ENCODE measurements around the gene CEACAM8. TPM values are rescaled to one million over a fixed set of nuclear protein-coding genes. Genes with fewer than 3 reads are reported as not detected.
"Not testable (repeated sequence)": the region's sequence is repeated elsewhere in the genome, so short reads cannot be mapped to it uniquely, and the experiment has no call there.

The CEACAM8 gene
- total RNA-seq, 4 donors from 2014 or later: 0.17 TPM; not detected in 3

DNA sequence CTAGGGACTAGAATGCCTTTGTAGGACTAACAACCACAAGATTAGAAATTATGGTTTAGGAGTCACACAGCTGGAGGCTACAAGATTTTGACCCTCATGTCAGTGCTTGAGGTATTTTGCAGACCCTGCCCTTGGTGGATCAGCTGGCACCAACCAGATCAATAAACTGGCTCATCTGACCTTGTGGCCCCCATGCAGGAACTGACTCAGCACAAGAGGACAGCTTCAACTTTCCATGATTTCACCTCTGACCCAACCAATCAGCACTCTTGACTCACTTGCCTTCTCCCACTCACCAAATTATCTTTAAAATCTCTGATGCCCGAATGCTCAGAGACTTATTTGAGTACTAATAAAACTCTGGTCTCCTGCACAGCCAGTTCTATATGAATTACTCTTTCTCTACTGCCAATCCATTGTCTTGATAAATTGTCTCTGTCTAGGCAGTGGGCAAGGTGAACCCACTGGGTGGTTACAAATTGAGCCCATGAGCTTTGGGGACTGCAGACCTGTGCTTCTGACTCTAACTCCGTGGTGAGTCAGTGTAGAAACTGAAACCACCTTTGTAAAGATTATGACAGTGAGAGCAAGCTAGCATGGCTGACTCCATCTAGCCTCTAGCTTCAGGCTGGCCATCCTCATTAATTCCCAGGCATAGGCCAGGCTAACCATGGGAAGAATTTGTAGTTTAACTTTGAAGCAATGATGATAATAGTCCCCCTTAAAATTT is 33.9 kb upstream of the CEACAM8 start:
- no peak overlapping the region for H3K4me3 ChIP-seq
- no peaks in the 10 kb centered on the region for H3K9me3 ChIP-seq
- intact Hi-C loops (cut with DNase I): no loop called here
- DNase-seq (ENCODE audit: extremely low spot score): no peak
- WGBS: 67% methylated on average over 2 of the region's 2 CpGs
- H3K36me3 ChIP-seq: no peaks in the 10 kb centered on the region
- peaks cover 0 to 5% (median 0%) of the 10 kb centered on the region in 4 donors for H3K27me3 ChIP-seq
- TF ChIP-seq, protein P1, sequence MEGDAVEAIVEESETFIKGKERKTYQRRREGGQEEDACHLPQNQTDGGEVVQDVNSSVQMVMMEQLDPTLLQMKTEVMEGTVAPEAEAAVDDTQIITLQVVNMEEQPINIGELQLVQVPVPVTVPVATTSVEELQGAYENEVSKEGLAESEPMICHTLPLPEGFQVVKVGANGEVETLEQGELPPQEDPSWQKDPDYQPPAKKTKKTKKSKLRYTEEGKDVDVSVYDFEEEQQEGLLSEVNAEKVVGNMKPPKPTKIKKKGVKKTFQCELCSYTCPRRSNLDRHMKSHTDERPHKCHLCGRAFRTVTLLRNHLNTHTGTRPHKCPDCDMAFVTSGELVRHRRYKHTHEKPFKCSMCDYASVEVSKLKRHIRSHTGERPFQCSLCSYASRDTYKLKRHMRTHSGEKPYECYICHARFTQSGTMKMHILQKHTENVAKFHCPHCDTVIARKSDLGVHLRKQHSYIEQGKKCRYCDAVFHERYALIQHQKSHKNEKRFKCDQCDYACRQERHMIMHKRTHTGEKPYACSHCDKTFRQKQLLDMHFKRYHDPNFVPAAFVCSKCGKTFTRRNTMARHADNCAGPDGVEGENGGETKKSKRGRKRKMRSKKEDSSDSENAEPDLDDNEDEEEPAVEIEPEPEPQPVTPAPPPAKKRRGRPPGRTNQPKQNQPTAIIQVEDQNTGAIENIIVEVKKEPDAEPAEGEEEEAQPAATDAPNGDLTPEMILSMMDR (IDR thresholded peaks at IDR 0.05): no peak
- TF ChIP-seq POLR2AphosphoS5 (IDR thresholded peaks at IDR 0.05) (no peak), EP300 (IDR thresholded peaks at IDR 0.05) (no peak), POLR2A (IDR thresholded peaks at IDR 0.05; ENCODE audit: low read depth) (no peak)
- no peak overlapping the region for H3K27ac ChIP-seq (replicated peaks in 1 of 4)
- no peaks in the 10 kb centered on the region for H3K4me1 ChIP-seq

DNA sequence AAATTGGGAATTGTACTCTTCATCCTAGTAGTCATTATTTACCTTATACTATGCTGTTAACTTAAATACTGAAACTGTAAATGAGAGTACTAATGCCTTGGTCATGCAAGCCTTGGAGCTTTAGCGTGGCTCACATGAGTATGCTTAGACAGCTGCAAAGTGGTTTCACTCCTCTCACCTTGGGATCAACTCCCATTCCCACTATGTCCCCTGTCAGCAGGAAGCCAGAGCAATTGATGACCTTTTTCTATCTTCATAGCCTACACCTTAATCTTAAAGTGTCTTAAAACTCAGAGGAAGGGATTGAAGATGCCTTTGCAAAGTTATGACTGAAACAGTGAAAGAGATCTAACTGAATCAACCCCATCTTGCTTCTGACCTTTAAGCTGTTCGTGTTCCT is 33.2 kb upstream of the CEACAM8 start:
- no peak for DNase-seq (ENCODE audit: extremely low spot score)
- no peaks in the 10 kb centered on the region for H3K4me1 ChIP-seq
- no peaks in the 10 kb centered on the region for H3K9me3 ChIP-seq
- H3K27ac ChIP-seq (replicated peaks in 1 of 4): no peak overlapping the region
- intact Hi-C loops (cut with DNase I): no loop called here
- TF ChIP-seq POLR2A (IDR thresholded peaks at IDR 0.05; ENCODE audit: low read depth): no peak
- TF ChIP-seq, protein P1 (IDR thresholded peaks at IDR 0.05): no peak
- TF ChIP-seq EP300 (IDR thresholded peaks at IDR 0.05): no peak
- TF ChIP-seq POLR2AphosphoS5 (IDR thresholded peaks at IDR 0.05): no peak
- H3K27me3 ChIP-seq: peaks cover 0 to 5% (median 0%) of the 10 kb centered on the region in 4 donors
- WGBS: 67% methylated on average over 2 of the region's 2 CpGs
- H3K36me3 ChIP-seq: no peaks in the 10 kb centered on the region
- no peak overlapping the region for H3K4me3 ChIP-seq

DNA sequence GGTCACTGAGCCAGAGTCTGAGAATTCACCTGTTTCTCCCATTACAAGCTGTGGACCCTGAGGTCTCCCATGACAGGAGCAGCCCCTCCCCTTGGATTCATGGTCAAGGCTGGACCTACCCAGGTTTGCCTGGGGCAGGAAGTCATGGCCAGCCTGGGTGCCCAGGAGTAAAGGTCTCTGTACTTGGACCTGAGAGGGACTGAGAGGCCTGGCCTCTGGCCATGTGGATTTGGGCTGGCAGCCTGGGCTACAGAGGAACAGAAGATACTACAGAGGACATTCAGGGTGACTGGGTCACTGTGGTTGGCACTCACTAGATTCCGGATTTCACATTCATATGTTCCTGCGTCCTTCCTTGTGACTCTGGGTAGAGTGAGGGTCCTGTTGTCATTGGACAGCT is 31.5 kb upstream of the CEACAM8 start:
- Histone ChIP-seq H3K27ac (replicated peaks in 1 of 4) (no peak overlapping the region), H3K9me3 (no peaks in the 10 kb centered on the region), H3K4me1 (no peaks in the 10 kb centered on the region), H3K36me3 (no peaks in the 10 kb centered on the region), H3K27me3 (peaks cover 0 to 5% (median 0%) of the 10 kb centered on the region in 4 donors), H3K4me3 (no peak overlapping the region)
- WGBS: 91% methylated on average over 2 of the region's 2 CpGs
- TF ChIP-seq POLR2A (IDR thresholded peaks at IDR 0.05; ENCODE audit: low read depth) (no peak), POLR2AphosphoS5 (IDR thresholded peaks at IDR 0.05) (no peak), EP300 (IDR thresholded peaks at IDR 0.05) (no peak)
- TF ChIP-seq, protein P1 (IDR thresholded peaks at IDR 0.05): no peak
- intact Hi-C loops (cut with DNase I): no loop called here
- DNase-seq (ENCODE audit: extremely low spot score): no peak

DNA sequence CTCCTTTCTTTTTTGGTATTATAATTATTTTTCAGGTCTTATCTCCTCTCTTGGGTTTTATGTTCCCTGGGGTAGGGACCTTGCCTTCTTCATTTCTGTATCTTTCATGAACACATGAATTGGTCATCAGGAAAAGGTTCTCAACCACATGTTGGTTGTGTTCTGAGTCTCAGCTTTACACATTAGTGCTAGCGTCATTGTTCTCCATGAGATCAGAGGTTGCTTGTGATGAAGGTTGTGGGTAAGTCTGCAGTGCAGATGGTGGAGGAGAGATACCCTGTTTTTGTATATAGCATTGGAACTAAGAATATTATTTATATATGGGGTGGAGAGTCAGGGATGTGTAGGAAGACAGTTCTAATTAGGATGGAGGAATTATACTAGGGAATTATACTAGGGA is 24.5 kb upstream of the CEACAM8 start:
- Histone ChIP-seq H3K4me1 (no peaks in the 10 kb centered on the region), H3K4me3 (no peak overlapping the region), H3K27ac (replicated peaks in 1 of 4) (no peak overlapping the region), H3K36me3 (no peaks in the 10 kb centered on the region), H3K27me3 (no peaks in the 10 kb centered on the region), H3K9me3 (no peaks in the 10 kb centered on the region)
- no peak for DNase-seq (ENCODE audit: extremely low spot score)
- intact Hi-C loops (cut with DNase I): no loop called here
- 93% methylated on average over 1 of the region's 1 CpG for WGBS
- TF ChIP-seq, protein P1 (IDR thresholded peaks at IDR 0.05): no peak

DNA sequence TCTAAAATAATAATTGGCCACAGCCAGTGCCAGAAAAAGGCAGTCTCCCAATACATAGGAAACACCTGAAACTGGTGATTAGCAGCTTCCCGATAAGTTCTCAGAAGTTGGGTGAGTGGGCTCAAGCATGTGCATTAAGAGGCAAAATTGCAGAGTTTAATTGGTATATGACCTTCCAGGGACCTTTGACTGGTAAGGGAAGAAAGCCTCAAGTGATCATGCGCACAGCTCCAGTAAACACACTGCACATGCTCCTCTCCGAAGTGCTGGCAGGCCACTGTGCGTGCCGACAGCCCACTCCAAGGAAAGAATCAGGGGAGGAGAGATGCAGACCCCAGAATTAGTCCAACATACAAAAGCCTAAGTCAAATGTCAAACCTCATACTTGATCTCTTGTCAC is 18.9 kb upstream of the CEACAM8 start:
- Histone ChIP-seq H3K36me3 (no peaks in the 10 kb centered on the region), H3K27ac (replicated peaks in 1 of 4) (no peak overlapping the region), H3K9me3 (no peaks in the 10 kb centered on the region), H3K4me1 (no peaks in the 10 kb centered on the region), H3K4me3 (no peak overlapping the region), H3K27me3 (no peaks in the 10 kb centered on the region)
- DNase-seq (ENCODE audit: extremely low spot score): peak; percentile 57
- intact Hi-C loops (cut with DNase I): no loop called here
- TF ChIP-seq EP300 (IDR thresholded peaks at IDR 0.05) (no peak), POLR2A (IDR thresholded peaks at IDR 0.05; ENCODE audit: low read depth) (no peak)
- 69% methylated on average over 5 of the region's 5 CpGs for WGBS

DNA sequence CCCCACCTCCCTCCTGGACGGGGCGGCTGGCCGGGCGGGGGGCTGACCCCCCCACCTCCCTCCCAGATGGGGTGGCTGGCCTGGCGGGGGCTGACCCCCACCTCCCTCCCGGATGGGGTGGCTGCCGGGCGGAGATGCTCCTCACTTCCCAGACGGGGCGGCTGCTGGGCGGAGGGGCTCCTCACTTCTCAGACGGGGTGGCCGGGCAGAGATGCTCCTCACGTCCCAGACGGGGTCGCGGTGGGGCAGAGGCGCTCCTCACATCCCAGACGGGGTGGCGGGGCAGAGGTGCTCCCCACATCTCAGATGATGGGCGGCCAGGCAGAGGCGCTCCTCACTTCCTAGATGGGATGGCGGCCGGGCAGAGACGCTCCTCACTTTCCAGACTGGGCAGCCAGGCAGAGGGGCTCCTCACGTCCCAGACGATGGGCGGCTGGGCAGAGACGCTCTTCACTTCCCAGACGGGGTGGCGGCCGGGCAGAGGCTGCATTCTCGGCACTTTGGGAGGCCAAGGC is 15.7 kb upstream of the CEACAM8 start:
- WGBS: no CpG with 5 or more reads among the region's 33 CpGs
- DNase-seq (ENCODE audit: extremely low spot score); H3K4me1 ChIP-seq; H3K36me3 ChIP-seq; H3K27ac ChIP-seq (replicated peaks in 1 of 4); intact Hi-C loops (cut with DNase I); H3K9me3 ChIP-seq; H3K4me3 ChIP-seq: not testable (repeated sequence)
- peaks cover 0 to 14% (median 0%) of the 10 kb centered on the region in 4 donors for H3K27me3 ChIP-seq
